ENCODE data around the gene COL18A1.

Gene COL18A1

GRCh38 chr21:45538381-45539045 is 133.5 kb downstream of the COL18A1 start:
- Histone ChIP-seq H3K9me3 (ENCODE audit: control insufficient read depth in 2 of 2, low read length in 2 of 2) (no peaks in the 10 kb centered on the region), H3K4me3 (ENCODE audit: low read length in 2 of 2) (no peak overlapping the region), H3K27ac (ENCODE audit: low read length) (no peak overlapping the region), H3K36me3 (ENCODE audit: control insufficient read depth in 2 of 2, insufficient read depth in 2 of 2, low read length in 2 of 2) (no peaks in the 10 kb centered on the region), H3K9ac (ENCODE audit: low read length in 2 of 2) (no peak overlapping the region), H3K4me1 (ENCODE audit: control insufficient read depth, insufficient read depth, low read length) (peaks cover 15% of the 10 kb centered on the region), H3K27me3 (ENCODE audit: control insufficient read depth in 1 of 2, insufficient read depth in 2 of 2, low read length in 2 of 2) (no peaks in the 10 kb centered on the region)

DNA sequence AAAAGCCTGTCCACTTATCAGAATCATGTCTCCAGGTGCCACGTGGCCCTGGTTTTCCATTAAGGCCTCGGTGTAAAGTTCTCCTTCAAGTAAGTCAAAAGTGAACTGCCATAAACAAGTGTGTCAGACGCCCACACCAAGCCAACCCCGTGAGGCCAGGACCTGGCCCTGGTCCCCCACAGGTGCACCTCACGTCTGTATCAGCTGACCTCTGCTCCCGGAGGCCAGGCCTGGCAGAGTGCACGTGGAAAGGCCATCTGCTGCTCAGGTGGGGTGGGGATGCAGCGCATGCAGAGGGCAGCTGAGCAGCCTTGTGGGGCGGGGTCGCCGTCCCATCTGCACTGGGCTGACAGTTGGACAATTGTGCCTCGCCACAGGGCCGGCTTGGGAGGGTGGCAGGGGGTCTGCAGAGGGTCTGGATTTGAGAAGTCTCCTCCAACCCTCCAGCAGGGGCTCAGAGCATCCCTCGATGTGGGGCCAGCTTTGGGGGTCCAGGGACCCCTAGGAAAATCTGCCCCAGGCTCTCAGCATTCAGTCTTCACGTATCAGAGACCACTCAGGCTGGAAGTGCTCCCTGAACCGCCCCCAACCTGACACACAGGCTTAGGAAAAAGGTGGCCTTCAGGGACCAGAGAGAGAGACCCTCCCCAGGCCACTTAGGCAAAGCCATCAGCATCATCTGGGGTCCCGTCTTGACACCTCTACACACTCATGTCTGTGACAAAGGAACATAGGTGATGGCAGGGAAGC is 134.3 kb downstream of the COL18A1 start:
- Histone ChIP-seq H3K4me3 (ENCODE audit: low read length in 2 of 2) (no peak overlapping the region), H3K27ac (ENCODE audit: low read length) (no peak overlapping the region), H3K27me3 (ENCODE audit: control insufficient read depth in 1 of 2, insufficient read depth in 2 of 2, low read length in 2 of 2) (no peaks in the 10 kb centered on the region), H3K9ac (ENCODE audit: low read length in 2 of 2) (no peak overlapping the region), H3K4me1 (ENCODE audit: control insufficient read depth, insufficient read depth, low read length) (peaks cover 14% of the 10 kb centered on the region), H3K36me3 (ENCODE audit: control insufficient read depth in 2 of 2, insufficient read depth in 2 of 2, low read length in 2 of 2) (no peaks in the 10 kb centered on the region), H3K9me3 (ENCODE audit: control insufficient read depth in 2 of 2, low read length in 2 of 2) (no peaks in the 10 kb centered on the region)

DNA sequence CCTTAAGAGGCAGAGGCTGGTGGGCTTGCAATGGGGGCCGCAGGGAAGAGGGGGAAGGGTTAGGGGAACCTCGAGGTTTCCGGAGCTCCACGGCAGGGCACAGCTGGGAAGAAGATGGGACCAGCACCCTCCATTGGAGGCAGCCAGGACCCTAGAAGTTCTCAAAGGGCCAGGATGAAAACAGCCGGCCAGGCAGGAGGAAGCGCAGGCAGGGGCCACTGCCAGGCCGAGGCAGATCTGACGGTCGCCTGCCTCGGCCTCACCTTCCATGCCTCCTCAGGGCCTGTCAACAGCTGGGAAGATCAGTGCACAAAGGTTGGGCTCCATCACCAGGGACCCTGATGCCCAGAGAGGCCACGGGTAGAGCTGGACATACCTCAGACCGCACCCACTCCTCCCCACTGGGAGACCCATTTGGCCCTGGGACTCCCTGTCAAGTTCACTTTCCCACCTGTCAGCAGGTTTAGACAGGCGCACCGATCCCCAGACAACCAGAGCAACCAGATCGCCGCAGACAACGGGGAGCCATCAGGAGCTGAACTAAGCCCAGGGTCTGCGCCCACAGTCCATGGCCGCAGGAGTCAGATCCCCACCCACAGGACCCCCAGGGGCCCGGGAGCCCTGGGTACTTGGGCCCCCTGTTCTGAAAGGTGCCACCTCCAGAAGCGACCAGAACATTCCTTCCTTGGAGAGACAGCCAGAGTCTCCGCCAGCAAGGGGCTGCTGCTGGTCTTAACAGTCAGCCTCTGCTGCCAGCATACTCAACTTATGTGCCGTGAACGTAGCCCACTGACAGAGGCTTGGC is 135.0 kb downstream of the COL18A1 start:
- peaks cover 14% of the 10 kb centered on the region for H3K4me1 ChIP-seq (ENCODE audit: control insufficient read depth, insufficient read depth, low read length)
- H3K9me3 ChIP-seq (ENCODE audit: control insufficient read depth in 2 of 2, low read length in 2 of 2) = no peaks in the 10 kb centered on the region
- no peaks in the 10 kb centered on the region for H3K27me3 ChIP-seq (ENCODE audit: control insufficient read depth in 1 of 2, insufficient read depth in 2 of 2, low read length in 2 of 2)
- H3K36me3 ChIP-seq (ENCODE audit: control insufficient read depth in 2 of 2, insufficient read depth in 2 of 2, low read length in 2 of 2) = no peaks in the 10 kb centered on the region
- no peak overlapping the region for H3K4me3 ChIP-seq (ENCODE audit: low read length in 2 of 2)
- H3K9ac ChIP-seq (ENCODE audit: low read length in 2 of 2) = no peak overlapping the region
- no peak overlapping the region for H3K27ac ChIP-seq (ENCODE audit: low read length)

DNA sequence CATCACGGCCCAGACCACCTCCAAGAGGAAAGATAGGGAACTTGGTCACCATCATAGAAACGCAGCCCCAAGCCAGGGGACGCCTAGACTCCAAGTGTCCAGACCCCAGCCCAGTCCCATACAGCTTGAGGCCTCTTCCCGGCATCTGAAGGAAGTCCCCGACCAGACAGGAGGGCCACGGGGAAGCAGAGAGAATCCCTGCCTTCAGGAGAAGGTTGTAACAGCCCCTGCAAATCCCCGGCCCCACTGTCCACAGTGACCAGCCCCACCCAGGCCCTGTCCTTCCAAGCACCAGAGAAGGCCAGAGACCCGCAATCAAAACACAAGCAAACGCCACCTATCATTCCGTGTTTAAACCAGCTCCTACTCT is 135.6 kb downstream of the COL18A1 start:
- Histone ChIP-seq H3K27me3 (ENCODE audit: control insufficient read depth in 1 of 2, insufficient read depth in 2 of 2, low read length in 2 of 2) (no peaks in the 10 kb centered on the region), H3K4me3 (ENCODE audit: low read length in 2 of 2) (no peak overlapping the region), H3K4me1 (ENCODE audit: control insufficient read depth, insufficient read depth, low read length) (peaks cover 14% of the 10 kb centered on the region), H3K9ac (ENCODE audit: low read length in 2 of 2) (no peak overlapping the region), H3K9me3 (ENCODE audit: control insufficient read depth in 2 of 2, low read length in 2 of 2) (no peaks in the 10 kb centered on the region), H3K27ac (ENCODE audit: low read length) (no peak overlapping the region), H3K36me3 (ENCODE audit: control insufficient read depth in 2 of 2, insufficient read depth in 2 of 2, low read length in 2 of 2) (no peaks in the 10 kb centered on the region)

- Histone ChIP-seq H3K9ac (ENCODE audit: low read length in 2 of 2) (no peak overlapping the region), H3K9me3 (ENCODE audit: control insufficient read depth in 2 of 2, low read length in 2 of 2) (no peaks in the 10 kb centered on the region), H3K27ac (ENCODE audit: low read length) (no peak overlapping the region)
These were observed 136.5 kb downstream of the COL18A1 start for GRCh38 chr21:45541221-45542039.

GRCh38 chr21:45542242-45542666 is 137.3 kb downstream of the COL18A1 start, which contains the start of gene SLC19A1:
SLC19A1 (minus strand) TSS chr21:45542440; CDS start chr21:45537959, 4,481 bp downstream.
- Histone ChIP-seq H3K36me3 (ENCODE audit: control insufficient read depth in 2 of 2, insufficient read depth in 2 of 2, low read length in 2 of 2) (no peaks in the 10 kb centered on the region), H3K4me3 (ENCODE audit: low read length in 2 of 2) (peak within 1 kb of the TSS; percentile 26 to 69), H3K9ac (ENCODE audit: low read length in 2 of 2) (peak within 1 kb of the TSS in 1 of 2 donors; percentile 22), H3K27me3 (ENCODE audit: control insufficient read depth in 1 of 2, insufficient read depth in 2 of 2, low read length in 2 of 2) (no peaks in the 10 kb centered on the region), H3K27ac (ENCODE audit: low read length) (no peak within 1 kb of the TSS), H3K4me1 (ENCODE audit: control insufficient read depth, insufficient read depth, low read length) (peaks cover 14% of the 10 kb centered on the region), H3K9me3 (ENCODE audit: control insufficient read depth in 2 of 2, low read length in 2 of 2) (no peaks in the 10 kb centered on the region)

More at GRCh38 chr21:45541221-45542039, 136.5 kb downstream of the COL18A1 start:
- Histone ChIP-seq H3K27me3 (ENCODE audit: control insufficient read depth in 1 of 2, insufficient read depth in 2 of 2, low read length in 2 of 2) (no peaks in the 10 kb centered on the region), H3K4me1 (ENCODE audit: control insufficient read depth, insufficient read depth, low read length) (peaks cover 14% of the 10 kb centered on the region), H3K4me3 (ENCODE audit: low read length in 2 of 2) (peak overlapping the region; percentile 26 to 69), H3K36me3 (ENCODE audit: control insufficient read depth in 2 of 2, insufficient read depth in 2 of 2, low read length in 2 of 2) (no peaks in the 10 kb centered on the region)

DNA sequence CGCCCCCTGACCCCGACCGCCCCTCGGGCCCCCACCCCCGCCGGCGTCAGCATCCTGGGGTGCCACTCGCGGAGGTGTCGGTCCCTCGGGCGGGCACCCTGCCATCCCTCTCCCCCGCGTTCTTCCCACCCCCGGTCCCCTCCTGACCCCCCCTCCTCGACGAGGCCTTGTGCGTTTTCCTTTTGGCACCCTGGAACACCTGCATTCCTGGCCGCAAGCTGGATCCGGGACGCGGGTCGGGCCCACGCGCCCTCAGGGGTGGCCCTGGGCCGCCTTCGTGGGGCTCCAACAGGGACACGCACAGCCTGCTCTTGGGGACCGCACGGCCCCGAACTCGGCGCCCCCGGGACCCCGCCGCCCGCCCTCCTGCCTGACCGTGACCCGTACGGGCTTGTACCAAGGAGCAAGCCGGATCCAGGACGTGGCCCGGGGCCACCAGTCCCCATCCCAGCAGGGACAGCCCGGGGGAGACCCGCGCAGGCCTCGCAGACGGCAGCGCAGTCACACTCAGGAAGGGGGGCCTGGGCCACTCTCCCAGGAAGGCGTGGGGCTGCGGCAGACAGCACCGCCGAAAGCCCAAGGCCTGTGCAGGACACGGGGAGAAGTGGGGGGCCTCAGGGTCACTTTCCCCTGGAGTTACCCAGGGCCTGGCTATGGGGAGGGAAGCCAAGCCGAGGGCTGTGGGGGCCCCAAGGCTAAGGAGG is 137.9 kb downstream of the COL18A1 start:
- Histone ChIP-seq H3K4me3 (ENCODE audit: low read length in 2 of 2) (peak overlapping the region in 1 of 2 donors; percentile 67), H3K9me3 (ENCODE audit: control insufficient read depth in 2 of 2, low read length in 2 of 2) (no peaks in the 10 kb centered on the region), H3K9ac (ENCODE audit: low read length in 2 of 2) (peak overlapping the region in 1 of 2 donors; percentile 22), H3K27ac (ENCODE audit: low read length) (no peak overlapping the region), H3K36me3 (ENCODE audit: control insufficient read depth in 2 of 2, insufficient read depth in 2 of 2, low read length in 2 of 2) (no peaks in the 10 kb centered on the region), H3K27me3 (ENCODE audit: control insufficient read depth in 1 of 2, insufficient read depth in 2 of 2, low read length in 2 of 2) (no peaks in the 10 kb centered on the region), H3K4me1 (ENCODE audit: control insufficient read depth, insufficient read depth, low read length) (peaks cover 14% of the 10 kb centered on the region)

- Histone ChIP-seq H3K27me3 (ENCODE audit: control insufficient read depth in 1 of 2, insufficient read depth in 2 of 2, low read length in 2 of 2) (no peaks in the 10 kb centered on the region), H3K4me3 (ENCODE audit: low read length in 2 of 2) (no peak overlapping the region), H3K4me1 (ENCODE audit: control insufficient read depth, insufficient read depth, low read length) (peaks cover 14% of the 10 kb centered on the region), H3K9me3 (ENCODE audit: control insufficient read depth in 2 of 2, low read length in 2 of 2) (no peaks in the 10 kb centered on the region), H3K27ac (ENCODE audit: low read length) (no peak overlapping the region), H3K9ac (ENCODE audit: low read length in 2 of 2) (no peak overlapping the region), H3K36me3 (ENCODE audit: control insufficient read depth in 2 of 2, insufficient read depth in 2 of 2, low read length in 2 of 2) (no peaks in the 10 kb centered on the region)
These were observed 138.4 kb downstream of the COL18A1 start for GRCh38 chr21:45543371-45543709.

- H3K4me3 ChIP-seq (ENCODE audit: low read length in 2 of 2) = no peak overlapping the region
- H3K27ac ChIP-seq (ENCODE audit: low read length) = no peak overlapping the region
- H3K4me1 ChIP-seq (ENCODE audit: control insufficient read depth, insufficient read depth, low read length) = peaks cover 14% of the 10 kb centered on the region
- H3K36me3 ChIP-seq (ENCODE audit: control insufficient read depth in 2 of 2, insufficient read depth in 2 of 2, low read length in 2 of 2) = no peaks in the 10 kb centered on the region
- no peak overlapping the region for H3K9ac ChIP-seq (ENCODE audit: low read length in 2 of 2)
- no peaks in the 10 kb centered on the region for H3K27me3 ChIP-seq (ENCODE audit: control insufficient read depth in 1 of 2, insufficient read depth in 2 of 2, low read length in 2 of 2)
- no peaks in the 10 kb centered on the region for H3K9me3 ChIP-seq (ENCODE audit: control insufficient read depth in 2 of 2, low read length in 2 of 2)
These were observed 138.9 kb downstream of the COL18A1 start for GRCh38 chr21:45543710-45544448.

All from stomach smooth muscle (tissue), 2 donors.